ENCODE results near the gene ELOVL7. TPM values are rescaled to one million over a fixed set of nuclear protein-coding genes. Genes with fewer than 3 reads are reported as not detected.

Gene ELOVL7
- polyA plus RNA-seq, 1 of the 3 experiments (the other 2 are of a cell fraction) = 0.07 TPM

GRCh38 chr5:60814498-60814897 lies 29.6 kb downstream of the ELOVL7 start:
- ChIA-PET CTCF (no interaction called here), POLR2A (no interaction called here)
- no peak overlapping the region for H3K9ac ChIP-seq
- H3K79me2 ChIP-seq (ENCODE audit: insufficient read depth) = no peaks in the 10 kb centered on the region
- no peaks in the 10 kb centered on the region for H3K9me2 ChIP-seq
- H3K4me2 ChIP-seq = no peak overlapping the region
- H3K36me3 ChIP-seq (replicated peaks in 1 of 2; ENCODE audit: control insufficient read depth in 1 of 2, insufficient read depth in 2 of 2, low read length in 1 of 2) = no peaks in the 10 kb centered on the region
- H3F3A ChIP-seq (replicated peaks; ENCODE audit: insufficient read depth) = no peaks in the 10 kb centered on the region
- H3K27me3 ChIP-seq (ENCODE audit: insufficient read depth) = no peaks in the 10 kb centered on the region
- no peak for TF ChIP-seq EZH2phosphoT487 (IDR thresholded peaks at IDR 0.05; ENCODE audit: borderline replicate concordance, low read depth)
- TF ChIP-seq GATA2 (CRISPR knock-in tag; IDR thresholded peaks at IDR 0.05) = no peak
- TF ChIP-seq RFX5 (IDR thresholded peaks at IDR 0.05; ENCODE audit: low read length) = no peak
- no peak for TF ChIP-seq SIN3A (IDR thresholded peaks at IDR 0.05; ENCODE audit: borderline replicate concordance, low read depth, low read length)
- no peak for TF ChIP-seq USF2 (IDR thresholded peaks at IDR 0.05; ENCODE audit: borderline replicate concordance, low read depth, low read length)
- TF ChIP-seq SMC3 (IDR thresholded peaks at IDR 0.05; ENCODE audit: low read depth, low read length) = no peak
- no peak overlapping the region for H2AFZ ChIP-seq (ENCODE audit: low read depth)
- H3K9me3 ChIP-seq = no peaks in the 10 kb centered on the region
- DNase-seq = no peak
- no peaks in the 10 kb centered on the region for H3K4me1 ChIP-seq (ENCODE audit: control insufficient read depth in 1 of 2, insufficient read depth in 2 of 2, low read depth in 1 of 2, low read length in 1 of 2)
- no peaks in the 10 kb centered on the region for H4K20me1 ChIP-seq (ENCODE audit: insufficient read depth)
- no peak overlapping the region for H3K4me3 ChIP-seq (ENCODE audit: low read depth in 2 of 2, low read length in 1 of 2)
- no peak overlapping the region for H3K27ac ChIP-seq (ENCODE audit: low read depth in 2 of 2, low read length in 1 of 2)
- whole genome bisulfite sequencing (ENCODE audit: low lambda C conversion rate) = 56% methylated on average over 2 of the region's 2 CpGs

GRCh38 chr5:60812426-60812825 lies 31.6 kb downstream of the ELOVL7 start:
- H4K20me1 ChIP-seq (ENCODE audit: insufficient read depth) = no peaks in the 10 kb centered on the region
- H3K4me1 ChIP-seq (ENCODE audit: control insufficient read depth in 1 of 2, insufficient read depth in 2 of 2, low read depth in 1 of 2, low read length in 1 of 2) = no peaks in the 10 kb centered on the region
- H3K36me3 ChIP-seq (replicated peaks in 1 of 2; ENCODE audit: control insufficient read depth in 1 of 2, insufficient read depth in 2 of 2, low read length in 1 of 2) = no peaks in the 10 kb centered on the region
- TF ChIP-seq ELF1 (IDR thresholded peaks at IDR 0.05) (no peak), TCF12 (IDR thresholded peaks at IDR 0.05) (no peak), SMC3 (IDR thresholded peaks at IDR 0.05; ENCODE audit: low read depth, low read length) (no peak), SIN3A (IDR thresholded peaks at IDR 0.05; ENCODE audit: borderline replicate concordance, low read depth, low read length) (no peak), MXI1 (IDR thresholded peaks at IDR 0.05; ENCODE audit: low read depth, low read length) (no peak), TEAD4 (IDR thresholded peaks at IDR 0.05; ENCODE audit: borderline replicate concordance, insufficient read depth) (no peak), FOXJ3 (CRISPR knock-in tag; IDR thresholded peaks at IDR 0.05) (no peak)
- CTCF ChIA-PET = no interaction called here
- no peaks in the 10 kb centered on the region for H3F3A ChIP-seq (replicated peaks; ENCODE audit: insufficient read depth)
- H3K9me3 ChIP-seq = no peaks in the 10 kb centered on the region
- H3K4me2 ChIP-seq = no peak overlapping the region
- no peaks in the 10 kb centered on the region for H3K79me2 ChIP-seq (ENCODE audit: insufficient read depth)
- no peak overlapping the region for H2AFZ ChIP-seq (ENCODE audit: low read depth)
- no peaks in the 10 kb centered on the region for H3K27me3 ChIP-seq (ENCODE audit: insufficient read depth)
- H3K4me3 ChIP-seq (ENCODE audit: low read depth in 2 of 2, low read length in 1 of 2) = no peak overlapping the region
- H3K9ac ChIP-seq = no peak overlapping the region
- no peak for DNase-seq
- no peaks in the 10 kb centered on the region for H3K9me2 ChIP-seq
- H3K27ac ChIP-seq (ENCODE audit: low read depth in 2 of 2, low read length in 1 of 2) = no peak overlapping the region
- POLR2A ChIA-PET = no interaction called here

- Histone ChIP-seq H3K27ac (ENCODE audit: low read depth in 2 of 2, low read length in 1 of 2) (no peak overlapping the region), H3K27me3 (ENCODE audit: insufficient read depth) (no peaks in the 10 kb centered on the region), H3K9me3 (no peaks in the 10 kb centered on the region), H3K4me2 (no peak overlapping the region), H4K20me1 (ENCODE audit: insufficient read depth) (no peaks in the 10 kb centered on the region), H2AFZ (ENCODE audit: low read depth) (no peak overlapping the region), H3K4me1 (ENCODE audit: control insufficient read depth in 1 of 2, insufficient read depth in 2 of 2, low read depth in 1 of 2, low read length in 1 of 2) (no peaks in the 10 kb centered on the region), H3K9me2 (no peaks in the 10 kb centered on the region), H3K79me2 (ENCODE audit: insufficient read depth) (no peaks in the 10 kb centered on the region), H3F3A (replicated peaks; ENCODE audit: insufficient read depth) (no peaks in the 10 kb centered on the region), H3K9ac (no peak overlapping the region), H3K36me3 (replicated peaks in 1 of 2; ENCODE audit: control insufficient read depth in 1 of 2, insufficient read depth in 2 of 2, low read length in 1 of 2) (no peaks in the 10 kb centered on the region), H3K4me3 (ENCODE audit: low read depth in 2 of 2, low read length in 1 of 2) (no peak overlapping the region)
- ChIA-PET POLR2A (no interaction called here), CTCF (no interaction called here)
- DNase-seq = no peak
- TF ChIP-seq TAF1 (IDR thresholded peaks at IDR 0.05; ENCODE audit: borderline replicate concordance, low read depth, low read length) = no peak
- TF ChIP-seq IRF3 (IDR thresholded peaks at IDR 0.05; ENCODE audit: low read depth, low read length) = no peak
- no peak for TF ChIP-seq MXI1 (IDR thresholded peaks at IDR 0.05; ENCODE audit: low read depth, low read length)
- TF ChIP-seq YY1 (IDR thresholded peaks at IDR 0.05; ENCODE audit: low read depth) = no peak
- no peak for TF ChIP-seq NRF1 (IDR thresholded peaks at IDR 0.05; ENCODE audit: low read depth, low read length)
- no peak for TF ChIP-seq FOXJ3 (CRISPR knock-in tag; IDR thresholded peaks at IDR 0.05)
- TF ChIP-seq REST (IDR thresholded peaks at IDR 0.05; ENCODE audit: low read depth, low read length) = no peak
- TF ChIP-seq USF1 (IDR thresholded peaks at IDR 0.05; ENCODE audit: borderline replicate concordance, low read depth) = no peak
Measured at GRCh38 chr5:60811105-60811504, 33.0 kb downstream of the ELOVL7 start.
